Measurements from ENCODE around the gene IL12B.

GRCh38 chr5:159353661-159354252 is 23.5 kb upstream of the IL12B start:
- TF ChIP-seq GATA2 (IDR thresholded peaks at IDR 0.05; ENCODE audit: low read depth, low read length), result no peak
- no peak for TF ChIP-seq GATA3 (IDR thresholded peaks at IDR 0.05; ENCODE audit: low read depth, low read length)
